ENCODE data around the gene TAS2R40.

Gene TAS2R40

GRCh38 chr7:143221286-143221685, 551 bp upstream of the TAS2R40 start:
- no peak overlapping the region for H3K4me3 ChIP-seq (ENCODE audit: control insufficient read depth, low read depth, low read length)
- no peak for DNase-seq (ENCODE audit: low read depth)
- TF ChIP-seq CTCF (IDR thresholded peaks at IDR 0.05; ENCODE audit: control insufficient read depth, insufficient read depth, low read depth, low read length, missing control alignments): no peak

GRCh38 chr7:143222782-143223181, 945 bp downstream of the TAS2R40 start:
- DNase-seq (ENCODE audit: low read depth): no peak
- no peak for TF ChIP-seq CTCF (IDR thresholded peaks at IDR 0.05; ENCODE audit: control insufficient read depth, insufficient read depth, low read depth, low read length, missing control alignments)
- no peak overlapping the region for H3K4me3 ChIP-seq (ENCODE audit: control insufficient read depth, low read depth, low read length)

- no peak for TF ChIP-seq CTCF (IDR thresholded peaks at IDR 0.05; ENCODE audit: control insufficient read depth, insufficient read depth, low read depth, low read length, missing control alignments)
- no peak overlapping the region for H3K4me3 ChIP-seq (ENCODE audit: control insufficient read depth, low read depth, low read length)
- no peak for DNase-seq (ENCODE audit: low read depth)
Measured at GRCh38 chr7:143223784-143224183, 1.9 kb downstream of the TAS2R40 start.

- no peak overlapping the region for H3K4me3 ChIP-seq (ENCODE audit: control insufficient read depth, low read depth, low read length)
- TF ChIP-seq CTCF (IDR thresholded peaks at IDR 0.05; ENCODE audit: control insufficient read depth, insufficient read depth, low read depth, low read length, missing control alignments): no peak
- no peak for DNase-seq (ENCODE audit: low read depth)
Measured at GRCh38 chr7:143225047-143225446, 3.2 kb downstream of the TAS2R40 start.

- no peak for DNase-seq (ENCODE audit: low read depth)
- no peak overlapping the region for H3K4me3 ChIP-seq (ENCODE audit: control insufficient read depth, low read depth, low read length)
- no peak for TF ChIP-seq CTCF (IDR thresholded peaks at IDR 0.05; ENCODE audit: control insufficient read depth, insufficient read depth, low read depth, low read length, missing control alignments)
Measured at GRCh38 chr7:143227806-143228205, 6.0 kb downstream of the TAS2R40 start.

- H3K4me3 ChIP-seq (ENCODE audit: control insufficient read depth, low read depth, low read length): no peak overlapping the region
- no peak for TF ChIP-seq CTCF (IDR thresholded peaks at IDR 0.05; ENCODE audit: control insufficient read depth, insufficient read depth, low read depth, low read length, missing control alignments)
- DNase-seq (ENCODE audit: low read depth): no peak
Measured at GRCh38 chr7:143229054-143229790, 7.4 kb downstream of the TAS2R40 start.
